Measurements from ENCODE around the gene ADARB1.

The ADARB1 gene

DNA sequence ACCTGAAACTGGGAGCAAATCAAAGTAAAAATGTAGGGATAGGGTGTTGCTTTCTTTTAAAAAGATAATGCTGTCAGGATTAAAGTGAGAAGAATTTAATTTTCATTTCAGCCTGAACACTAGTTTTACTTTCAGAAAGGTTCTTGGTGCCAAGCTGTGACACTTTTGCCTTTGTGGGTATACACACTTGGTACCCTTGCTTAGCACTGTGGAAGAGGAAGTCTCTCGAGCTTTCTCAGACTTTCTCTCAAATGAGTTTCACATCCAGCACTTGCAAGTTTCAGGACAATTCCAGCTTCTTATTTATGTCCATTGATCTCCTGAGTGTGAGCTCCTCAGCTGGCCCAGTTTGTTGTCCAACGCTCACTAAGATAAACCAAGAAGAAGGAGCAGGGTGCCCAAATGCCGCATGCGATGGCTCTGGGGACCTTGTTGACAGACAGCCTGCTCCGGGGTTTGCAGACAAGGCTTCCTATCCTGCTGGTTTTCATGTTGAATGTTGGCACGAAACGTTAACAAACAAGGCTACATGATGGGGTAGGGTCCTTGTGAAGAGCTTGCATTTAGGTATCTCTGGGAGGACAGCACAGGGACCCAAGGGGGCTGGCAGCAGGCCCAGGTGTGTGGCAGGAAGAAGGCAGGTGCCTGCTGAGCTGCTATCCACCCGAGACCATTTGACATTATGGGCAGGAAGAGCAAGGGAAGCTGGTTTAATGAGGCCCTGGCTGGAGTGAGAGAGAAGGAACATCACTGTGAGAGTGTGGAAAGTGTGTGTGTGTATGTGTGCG is 133.7 kb downstream of the ADARB1 start:
- no peak for DNase-seq (ENCODE audit: low spot score)

- DNase-seq (ENCODE audit: low spot score), result peak; percentile 42
Measured at GRCh38 chr21:45208627-45208951, 134.2 kb downstream of the ADARB1 start.

DNA sequence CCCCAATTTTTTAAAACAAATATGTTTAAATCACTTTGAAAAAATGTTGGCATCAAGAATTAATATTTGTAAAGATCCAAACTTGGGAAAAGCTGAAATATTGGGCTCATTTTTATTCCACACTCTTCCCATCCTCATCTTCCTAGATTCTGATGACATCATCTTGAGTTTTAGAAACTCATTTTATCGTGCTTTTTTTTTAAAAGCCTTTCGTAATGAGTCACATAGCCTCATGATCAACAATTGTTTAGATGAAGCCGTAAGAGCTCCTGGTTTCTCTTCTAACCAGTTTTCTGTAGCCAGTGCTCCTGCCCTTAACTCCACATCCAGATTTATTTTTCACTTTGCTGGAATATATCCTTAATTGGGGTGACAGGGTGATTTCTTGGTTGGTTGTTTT is 134.7 kb downstream of the ADARB1 start:
- DNase-seq (ENCODE audit: low spot score), result peak; percentile 2

- no peak for DNase-seq (ENCODE audit: low spot score)
Measured at GRCh38 chr21:45209685-45210284, 135.4 kb downstream of the ADARB1 start.

- DNase-seq (ENCODE audit: low spot score), result no peak
Measured at GRCh38 chr21:45210461-45210983, 136.1 kb downstream of the ADARB1 start.

GRCh38 chr21:45211661-45212060 is 137.3 kb downstream of the ADARB1 start:
- DNase-seq (ENCODE audit: low spot score), result no peak

DNA sequence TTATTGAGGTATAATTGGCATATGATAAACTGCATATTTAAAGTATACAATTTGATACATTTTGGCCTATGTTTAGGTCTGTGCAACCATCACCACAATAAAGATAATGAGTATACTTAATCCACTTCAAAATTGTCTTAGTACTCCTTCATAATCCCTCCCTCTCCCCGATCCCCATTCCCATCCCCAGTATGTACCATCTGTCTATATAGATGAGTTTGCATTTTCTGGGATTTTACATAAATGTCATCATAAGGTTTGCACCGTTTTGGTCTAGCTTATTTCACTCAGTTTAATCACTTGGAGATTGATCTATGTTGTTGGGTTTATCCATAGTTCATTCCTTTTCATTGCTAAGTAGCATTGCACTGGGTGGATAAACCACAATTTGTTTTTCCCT is 139.0 kb downstream of the ADARB1 start:
- DNase-seq (ENCODE audit: low spot score), result no peak

- no peak for DNase-seq (ENCODE audit: low spot score)
Measured at GRCh38 chr21:45215213-45215612, 140.8 kb downstream of the ADARB1 start.

- DNase-seq (ENCODE audit: low spot score), result no peak
Measured at GRCh38 chr21:45217010-45217409, 142.6 kb downstream of the ADARB1 start.

- DNase-seq (ENCODE audit: low spot score), result no peak
Measured at GRCh38 chr21:45219517-45219916, 145.1 kb downstream of the ADARB1 start.

- no peak for DNase-seq (ENCODE audit: low spot score)
Measured at GRCh38 chr21:45220071-45220481, 145.7 kb downstream of the ADARB1 start.

DNA sequence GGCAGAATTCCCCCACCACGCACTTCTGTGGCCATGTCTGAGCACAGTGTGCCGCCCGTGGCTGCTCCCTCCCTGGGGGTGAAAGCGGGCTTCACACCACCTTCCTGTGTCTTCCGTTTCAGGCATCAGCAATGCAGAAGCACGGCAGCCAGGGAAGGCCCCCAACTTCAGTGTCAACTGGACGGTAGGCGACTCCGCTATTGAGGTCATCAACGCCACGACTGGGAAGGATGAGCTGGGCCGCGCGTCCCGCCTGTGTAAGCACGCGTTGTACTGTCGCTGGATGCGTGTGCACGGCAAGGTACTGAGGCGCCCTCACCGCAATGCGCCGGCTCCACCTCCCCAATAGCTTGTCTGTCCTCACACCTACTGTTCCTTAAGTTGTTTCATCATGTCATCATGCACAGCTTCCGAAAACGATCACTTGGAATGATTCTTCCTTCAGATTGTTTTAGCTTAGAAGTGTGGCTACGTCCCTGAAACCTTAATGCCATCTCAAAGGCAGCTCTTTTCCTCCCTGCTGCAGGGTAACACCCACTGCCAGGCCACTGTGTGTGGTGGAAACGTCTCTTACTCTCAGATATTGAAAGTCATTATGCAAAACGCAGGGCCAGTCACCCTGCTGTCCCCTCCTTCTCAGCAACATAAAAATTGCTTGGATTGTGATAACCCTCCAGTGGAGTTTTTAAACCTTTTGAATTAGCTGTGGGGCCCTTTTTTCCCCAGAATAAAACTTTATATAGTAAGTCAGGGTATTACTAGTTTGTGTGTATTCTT is 146.5 kb downstream of the ADARB1 start:
- no peak for DNase-seq (ENCODE audit: low spot score)

GRCh38 chr21:45222001-45222400 is 147.6 kb downstream of the ADARB1 start:
- no peak for DNase-seq (ENCODE audit: low spot score)

DNA sequence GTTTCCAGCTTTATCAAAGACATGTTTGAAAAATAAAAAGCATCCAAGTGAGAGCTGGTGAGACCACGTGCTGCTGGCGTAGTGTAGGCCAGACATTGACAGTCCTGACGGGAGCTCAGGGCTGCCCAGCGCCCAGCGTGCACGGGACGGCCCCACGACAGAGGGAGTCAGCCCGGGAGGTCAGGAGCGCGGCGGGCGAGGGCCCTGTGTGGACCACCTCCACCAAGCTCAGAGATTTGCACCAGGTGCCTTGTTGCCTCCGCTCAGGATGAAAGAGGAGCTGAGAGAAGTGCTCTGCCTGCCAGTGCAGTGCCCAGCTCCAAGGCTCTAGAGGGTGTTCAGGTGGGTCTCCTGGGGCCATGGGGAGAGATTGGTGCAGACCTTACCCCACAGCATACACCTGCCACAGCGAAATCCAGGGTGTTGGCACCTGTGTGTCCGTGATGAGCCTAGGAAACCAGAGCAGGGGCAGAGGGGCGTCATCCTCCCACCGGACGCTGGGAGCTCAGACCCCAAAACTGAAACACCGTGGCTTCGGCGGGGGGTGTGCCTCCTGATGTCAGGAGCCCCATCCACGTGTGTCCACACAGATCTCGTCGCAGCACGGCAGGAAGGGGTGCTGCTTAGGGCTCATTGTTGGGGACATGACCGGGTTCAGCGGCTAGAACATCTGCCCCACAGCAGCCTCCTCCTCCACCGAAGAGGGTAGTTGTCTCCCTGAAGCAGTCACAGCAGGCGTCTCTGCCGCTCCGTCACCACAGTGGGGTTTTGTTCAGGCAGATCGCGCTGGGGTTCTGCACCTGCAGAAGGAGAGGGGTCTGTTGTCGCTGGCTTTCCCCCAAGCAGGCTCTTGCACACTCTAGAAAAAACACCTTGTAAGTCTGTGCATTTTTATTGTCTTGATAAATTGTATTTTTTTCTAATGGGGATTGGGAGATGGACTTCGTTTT is 149.1 kb downstream of the ADARB1 start:
- DNase-seq (ENCODE audit: low spot score), result no peak

GRCh38 chr21:45224189-45224938 is 150.0 kb downstream of the ADARB1 start:
- DNase-seq (ENCODE audit: low spot score), result no peak

- DNase-seq (ENCODE audit: low spot score), result no peak
Measured at GRCh38 chr21:45225041-45225740, 150.8 kb downstream of the ADARB1 start.

DNA sequence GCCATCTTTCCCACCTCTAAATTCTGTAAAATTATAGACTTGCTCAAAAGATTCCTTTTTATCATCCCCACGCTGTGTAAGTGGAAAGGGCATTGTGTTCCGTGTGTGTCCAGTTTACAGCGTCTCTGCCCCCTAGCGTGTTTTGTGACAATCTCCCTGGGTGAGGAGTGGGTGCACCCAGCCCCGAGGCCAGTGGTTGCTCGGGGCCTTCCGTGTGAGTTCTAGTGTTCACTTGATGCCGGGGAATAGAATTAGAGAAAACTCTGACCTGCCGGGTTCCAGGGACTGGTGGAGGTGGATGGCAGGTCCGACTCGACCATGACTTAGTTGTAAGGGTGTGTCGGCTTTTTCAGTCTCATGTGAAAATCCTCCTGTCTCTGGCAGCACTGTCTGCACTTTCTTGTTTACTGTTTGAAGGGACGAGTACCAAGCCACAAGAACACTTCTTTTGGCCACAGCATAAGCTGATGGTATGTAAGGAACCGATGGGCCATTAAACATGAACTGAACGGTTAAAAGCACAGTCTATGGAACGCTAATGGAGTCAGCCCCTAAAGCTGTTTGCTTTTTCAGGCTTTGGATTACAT is 151.5 kb downstream of the ADARB1 start:
- DNase-seq (ENCODE audit: low spot score), result no peak

DNA sequence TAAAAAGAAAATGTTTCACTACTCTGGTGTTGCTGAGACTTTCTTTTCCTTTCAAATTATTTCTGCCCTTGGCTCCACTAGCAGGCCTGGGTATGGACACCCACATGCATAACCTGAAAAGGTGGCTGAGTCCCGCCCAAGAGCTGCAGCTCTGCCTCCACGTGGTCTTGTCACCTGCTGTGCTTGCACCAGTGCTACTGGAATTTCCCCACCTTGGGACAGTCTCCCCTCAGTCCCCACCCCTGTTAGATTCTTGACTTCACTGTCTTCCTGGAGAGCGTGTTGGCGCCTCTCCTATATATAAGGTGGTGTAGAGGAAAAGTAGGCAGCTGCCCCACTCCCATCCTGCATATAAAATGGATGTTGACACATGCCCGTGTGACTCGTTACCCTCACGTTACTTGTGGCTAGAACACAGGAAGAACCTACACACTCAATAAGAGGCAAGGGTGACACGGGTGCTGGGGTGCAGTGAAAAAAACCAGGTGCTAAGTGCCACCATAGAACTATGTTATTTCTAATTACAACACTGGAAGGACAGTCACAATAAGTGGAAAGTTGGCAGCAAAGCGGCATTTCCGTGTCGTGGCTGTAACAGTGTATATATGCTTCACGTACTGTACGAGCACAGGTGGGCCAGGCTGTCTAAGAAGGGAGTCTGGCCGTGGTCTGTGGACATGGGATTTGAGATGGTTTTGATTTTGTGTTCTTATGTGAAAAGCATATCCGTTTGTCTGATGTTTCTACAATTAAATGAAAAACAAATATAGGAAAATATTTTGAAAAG is 152.4 kb downstream of the ADARB1 start:
- DNase-seq (ENCODE audit: low spot score), result peak; percentile 44

DNA sequence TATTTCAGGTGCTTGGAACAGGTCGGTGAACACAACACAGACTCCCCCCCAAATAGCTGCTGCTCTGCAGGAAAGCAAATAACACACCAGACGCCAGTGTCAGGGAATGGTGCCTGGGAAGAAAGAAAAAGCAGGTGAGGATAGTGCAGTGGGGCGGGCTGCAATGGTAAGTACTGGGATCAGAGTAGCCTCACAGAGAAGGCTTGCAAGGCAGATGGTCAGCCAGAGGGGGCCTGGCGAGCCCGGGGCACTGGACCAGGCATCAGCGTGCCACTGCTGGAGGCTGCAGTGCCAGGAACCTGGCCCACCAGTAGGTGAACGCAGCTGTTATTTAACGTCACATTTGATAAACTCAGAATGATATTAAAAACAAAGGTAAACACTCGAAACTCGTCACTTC is 153.4 kb downstream of the ADARB1 start:
- DNase-seq (ENCODE audit: low spot score), result no peak
